HCT116 (cell line): ENCODE data around the gene SLC6A17. TPM values are rescaled to one million over a fixed set of nuclear protein-coding genes. Genes with fewer than 3 reads are reported as not detected.

Experiments used
- ATAC-seq: fragments of 200-7000 bp; cut with Tn5 transposase; 2 replicates; pipeline ENCODE4 v1.9.1; 2020; ENCODE audit warnings: mild to moderate bottlenecking, moderate library complexity
- BruUV-seq: library from RNA; stranded (reverse); fragments of 400-500 nt; replicated peaks from 2 replicates; lab custom pipeline; 2021; lab: Mats Ljungman, UMichigan
- CTCF ChIA-PET: fragments of 300-600 bp; sonication (Branson Sonifier 250); formaldehyde crosslinking; loops from one replicate; lab custom pipeline; 2021; ENCODE audit warnings: antibody characterized with exemption; lab: Charles Lee
- POLR2A ChIA-PET: fragments of 300-600, 350-600 bp; sonication (Branson Sonifier 250); formaldehyde crosslinking; loops from one replicate; lab custom pipeline; 2021; ENCODE audit warnings: antibody characterized with exemption; lab: Charles Lee
- RAD21 ChIA-PET, 2 experiments: fragments of 300-600 bp; sonication (Branson Sonifier 250); formaldehyde crosslinking; loops; one replicate each; lab custom pipeline; 2023; ENCODE audit warnings: low total read pairs in 2 of 2; ENCODE audit not compliant: uncharacterized antibody in 2 of 2, unreplicated experiment in 2 of 2, low non-redundant PET in 1 of 2; lab: Charles Lee
- DNase-seq: peaks from one replicate; pipeline ENCODE4 v3.0.0-alpha.2; 2010; ENCODE audit warnings: low read depth, low spot score
- H2AFZ ChIP-seq: fragments of 200-600 bp; shearing (Covaris generic), sonication (generic); 2 replicates; pipeline ENCODE4 v1.6.1; 2017; ENCODE audit warnings: low read depth, mixed run types, mixed read lengths, antibody characterized with exemption, low read length; ENCODE audit not compliant: poor library complexity, severe bottlenecking
- H3K27ac ChIP-seq: 2 replicates; pipeline ENCODE4 v1.5.1; 2012; ENCODE audit warnings: low read depth, low read length
- H3K27me3 ChIP-seq: fragments of 200-600 bp; sonication (generic); 2 replicates; pipeline ENCODE4 v1.6.1; 2016; ENCODE audit warnings: mixed run types, low read length, mixed read lengths; ENCODE audit not compliant: insufficient read depth
- H3K36me3 ChIP-seq, 2 experiments: fragments of 200-500 bp in 1 of 2; fragments of 200-600 bp in 1 of 2; sonication (Bioruptor generic) in 1 of 2; sonication (generic) in 1 of 2; 2 replicates each; pipeline versions ENCODE4 v1.5.1 to v1.6.1; 2014 to 2016; ENCODE audit warnings: low read length in 2 of 2, inconsistent platforms in 1 of 2, mixed read lengths in 1 of 2, mixed run types in 1 of 2; ENCODE audit not compliant: insufficient read depth in 2 of 2, control insufficient read depth in 1 of 2
- H3K4me1 ChIP-seq, 2 experiments: fragments of 200-600 bp in 1 of 2; sonication (generic) in 1 of 2; 2 replicates each; pipeline versions ENCODE4 v1.5.1 to v1.6.1; 2012 to 2017; ENCODE audit warnings: low read length in 2 of 2, inconsistent platforms in 1 of 2, mild to moderate bottlenecking in 1 of 2, mixed read lengths in 1 of 2, mixed run types in 1 of 2, moderate library complexity in 1 of 2; ENCODE audit not compliant: insufficient read depth in 2 of 2, control insufficient read depth in 1 of 2
- H3K4me2 ChIP-seq: fragments of 200-600 bp; sonication (generic); 2 replicates; pipeline ENCODE4 v1.6.1; 2017; ENCODE audit warnings: mixed run types, low read length, mixed read lengths
- H3K4me3 ChIP-seq, 2 experiments: fragments of 200-600 bp in 1 of 2; sonication (generic) in 1 of 2; replicated peaks in 1 of 2; 2 replicates each; pipeline ENCODE4 v1.5.1; 2011 to 2016; ENCODE audit warnings: low read length in 2 of 2, control low read depth in 1 of 2, low read depth in 1 of 2, mild to moderate bottlenecking in 1 of 2, mixed read lengths in 1 of 2, mixed run types in 1 of 2
- H3K79me2 ChIP-seq: fragments of 200-600 bp; sonication (generic); 2 replicates; pipeline ENCODE4 v1.6.1; 2017; ENCODE audit warnings: mild to moderate bottlenecking, mixed run types, low read length, moderate library complexity, mixed read lengths; ENCODE audit not compliant: insufficient read depth
- H3K9ac ChIP-seq: fragments of 200-600 bp; sonication (generic); 2 replicates; pipeline ENCODE4 v1.6.1; 2016; ENCODE audit warnings: low read length, mixed read lengths
- H3K9me2 ChIP-seq: fragments of 200-600 bp; sonication (generic), shearing (Covaris generic); 2 replicates; pipeline ENCODE4 v1.6.1; 2017; ENCODE audit warnings: mixed run types, mild to moderate bottlenecking, moderate library complexity; ENCODE audit not compliant: insufficient read depth
- H3K9me3 ChIP-seq, 2 experiments: fragments of 200-500 bp in 1 of 2; fragments of 200-600 bp in 1 of 2; sonication (Bioruptor generic) in 1 of 2; sonication (generic) in 1 of 2; 2 replicates each; pipeline ENCODE4 v1.6.1; 2014 to 2017; ENCODE audit warnings: low read length in 2 of 2, mixed read lengths in 2 of 2, inconsistent platforms in 1 of 2, low read depth in 1 of 2, mild to moderate bottlenecking in 1 of 2, mixed run types in 1 of 2, moderate library complexity in 1 of 2; ENCODE audit not compliant: control insufficient read depth in 1 of 2, insufficient read depth in 1 of 2
- H4K20me1 ChIP-seq: fragments of 200-600 bp; sonication (generic), shearing (Covaris generic); 2 replicates; pipeline ENCODE4 v1.6.1; 2017; ENCODE audit warnings: mixed run types, mild to moderate bottlenecking, moderate library complexity; ENCODE audit not compliant: insufficient read depth
- ATF3 ChIP-seq: IDR thresholded peaks from 2 replicates; pipeline ENCODE4 v1.6.1; 2012
- EGR1 ChIP-seq: IDR thresholded peaks from 2 replicates; pipeline ENCODE4 v1.6.1; 2012; ENCODE audit warnings: low read depth
- EZH2phosphoT487 ChIP-seq: fragments of 200-600 bp; IDR thresholded peaks from 2 replicates; pipeline ENCODE4 v1.6.1; 2018; ENCODE audit warnings: antibody characterized with exemption, borderline replicate concordance
- FOSL1 ChIP-seq: IDR thresholded peaks from 2 replicates; pipeline ENCODE4 v1.6.1; 2012; ENCODE audit warnings: low read depth
- JUND ChIP-seq: IDR thresholded peaks from 2 replicates; pipeline ENCODE4 v1.6.1; 2012
- POLR2A ChIP-seq: IDR thresholded peaks from 2 replicates; pipeline ENCODE4 v1.7.0; 2011; ENCODE audit warnings: borderline replicate concordance; ENCODE audit not compliant: insufficient read depth, insufficient read length; ENCODE audit errors: extremely low read depth
- POLR2AphosphoS5 ChIP-seq: IDR thresholded peaks from 2 replicates; pipeline ENCODE4 v1.6.1; 2011; ENCODE audit warnings: mild to moderate bottlenecking, low read depth, low read length, moderate library complexity
- RAD21 ChIP-seq: IDR thresholded peaks from 2 replicates; pipeline ENCODE4 v1.6.1; 2012; ENCODE audit warnings: low read depth, mild to moderate bottlenecking
- SIN3A ChIP-seq: IDR thresholded peaks from 2 replicates; pipeline ENCODE4 v1.6.1; 2012; ENCODE audit warnings: low read depth
- SP1 ChIP-seq: IDR thresholded peaks from 2 replicates; pipeline ENCODE4 v1.6.1; 2012; ENCODE audit warnings: low read depth
- ZBTB33 ChIP-seq: IDR thresholded peaks from 2 replicates; pipeline ENCODE4 v1.6.1; 2011; ENCODE audit warnings: mild to moderate bottlenecking, low read length, moderate library complexity; ENCODE audit not compliant: insufficient replicate concordance; ENCODE audit errors: extremely low read depth
- ZFX ChIP-seq: fragments of 450-650 bp; IDR thresholded peaks from 2 replicates; pipeline ENCODE4 v1.6.1; 2017
- ZNF274 ChIP-seq: fragments of 200-500 bp; sonication (Bioruptor generic); IDR thresholded peaks from 2 replicates; pipeline ENCODE4 v1.6.1; 2014; ENCODE audit warnings: mild to moderate bottlenecking, low read depth, low read length, inconsistent platforms
- intact Hi-C: fragments of 100-400 bp; cut with micrococcal nuclease; formaldehyde crosslinking; loops from 2 replicates; pipeline ENCODE4 v1.10.0; 2022
- total RNA-seq: library from RNA; stranded (reverse); gene quantifications from one replicate; pipeline ENCODE4 v1.2.1, GENCODE V29; 2021; ENCODE audit not compliant: unreplicated experiment

Gene SLC6A17
- total RNA-seq, 1 experiment from 2014 or later = 10.5 TPM

- H3K9ac ChIP-seq = no peak overlapping the region
- TF ChIP-seq ZFX = no peak
- no peak for TF ChIP-seq EZH2phosphoT487
- no peak for TF ChIP-seq ZNF274
- TF ChIP-seq, all 23 proteins: peak for 0
- no peak for DNase-seq
- CTCF ChIA-PET = interaction anchor here (1.5 kb wide), 1 partner anchor 103 kb away, joined by 3 read pairs; no protein-coding TSS in a partner anchor
- POLR2A ChIA-PET = no interaction called here
- no peaks in the 10 kb centered on the region for H3K27me3 ChIP-seq
- RAD21 ChIA-PET = no interaction called here
- no peaks in the 10 kb centered on the region for H3K9me3 ChIP-seq
- H3K36me3 ChIP-seq = no peaks in the 10 kb centered on the region
- H3K9me2 ChIP-seq = no peaks in the 10 kb centered on the region
- no peak overlapping the region for H3K27ac ChIP-seq
- no peaks in the 10 kb centered on the region for H3K79me2 ChIP-seq
- H3K4me2 ChIP-seq = no peak overlapping the region
- no peak; the same call in 1 of the 2 replicates for ATAC-seq
- H3K4me1 ChIP-seq = peaks cover 0 to 6% of the 10 kb centered on the region in 2 experiments; a peak in 2 of 4 replicates
- H2AFZ ChIP-seq = no peak overlapping the region
- no TSS peak for BruUV-seq
- intact Hi-C loops = no loop called here
- no peak overlapping the region for H3K4me3 ChIP-seq
- no peaks in the 10 kb centered on the region for H4K20me1 ChIP-seq
These were observed 13.3 kb downstream of the SLC6A17 start for GRCh38 chr1:110163591-110163990.

GRCh38 chr1:110164725-110165350, 14.5 kb downstream of the SLC6A17 start:
- Histone ChIP-seq H3K9ac (no peak overlapping the region), H3K4me1 (peaks cover 0 to 6% of the 10 kb centered on the region in 2 experiments; a peak in 2 of 4 replicates), H2AFZ (no peak overlapping the region), H3K4me3 (no peak overlapping the region), H3K4me2 (no peak overlapping the region), H3K9me2 (no peaks in the 10 kb centered on the region), H3K27ac (no peak overlapping the region), H3K36me3 (no peaks in the 10 kb centered on the region), H3K9me3 (no peaks in the 10 kb centered on the region), H4K20me1 (no peaks in the 10 kb centered on the region), H3K27me3 (no peaks in the 10 kb centered on the region), H3K79me2 (no peaks in the 10 kb centered on the region)
- no TSS peak for BruUV-seq
- CTCF ChIA-PET = no interaction called here
- POLR2A ChIA-PET = no interaction called here
- TF ChIP-seq ZBTB33 (no peak), JUND (no peak), FOSL1 (no peak), EGR1 (no peak), ATF3 (no peak), SP1 (no peak), POLR2AphosphoS5 (no peak), RAD21 (no peak), SIN3A (no peak), ZNF274 (no peak), POLR2A (no peak)
- no peak for ATAC-seq
- RAD21 ChIA-PET = no interaction called here
- intact Hi-C loops = no loop called here
- no peak for DNase-seq
